PC-9 (cell line): ENCODE results near the gene TCEANC. TPM values are rescaled to one million over a fixed set of nuclear protein-coding genes. Genes with fewer than 3 reads are reported as not detected.

ENCODE experiments used
- BruUV-seq: library from RNA; stranded (reverse); fragments of 400-500 nt; replicated peaks from 2 replicates; lab custom pipeline; 2021; lab: Mats Ljungman, UMichigan
- CTCF ChIA-PET: fragments of 300-600 bp; sonication (Branson Sonifier 250); formaldehyde crosslinking; loops from one replicate; lab custom pipeline; 2022; ENCODE audit warnings: antibody characterized with exemption; lab: Charles Lee
- POLR2A ChIA-PET: fragments of 300-600 bp; sonication (Branson Sonifier 250); formaldehyde crosslinking; loops from one replicate; lab custom pipeline; 2022; ENCODE audit warnings: antibody characterized with exemption; ENCODE audit not compliant: unreplicated experiment; lab: Charles Lee
- DNase-seq, 2 experiments: peaks; one replicate each; pipeline versions ENCODE4 v3.0.0 to v3.0.0-alpha.2; 2015 to 2022; ENCODE audit warnings: mixed read lengths in 1 of 2
- H2AFZ ChIP-seq: fragments of 200-600 bp; sonication (generic); 2 replicates; pipeline ENCODE4 v1.8.1; 2017; ENCODE audit warnings: antibody characterized with exemption
- H3F3A ChIP-seq: fragments of 200-600 bp; sonication (generic); 2 replicates; pipeline ENCODE4 v1.8.1; 2017; ENCODE audit warnings: antibody characterized with exemption, mild to moderate bottlenecking, low read depth; ENCODE audit not compliant: insufficient read depth
- H3K27ac ChIP-seq: fragments of 200-600 bp; sonication (generic); 2 replicates; pipeline ENCODE4 v1.6.1; 2016; ENCODE audit warnings: mixed run types
- H3K27me3 ChIP-seq: fragments of 200-600 bp; sonication (generic); 2 replicates; pipeline ENCODE4 v1.6.1; 2016; ENCODE audit warnings: low read depth, mixed run types; ENCODE audit not compliant: insufficient read depth
- H3K36me3 ChIP-seq: fragments of 200-600 bp; sonication (generic); 2 replicates; pipeline ENCODE4 v1.6.1; 2016; ENCODE audit warnings: low read depth, mixed run types
- H3K4me1 ChIP-seq: fragments of 200-600 bp; sonication (generic); replicated peaks from 2 replicates; pipeline ENCODE4 v1.6.1; 2016; ENCODE audit warnings: mixed run types; ENCODE audit not compliant: insufficient read depth
- H3K4me2 ChIP-seq: fragments of 200-600 bp; sonication (generic); 2 replicates; pipeline ENCODE4 v1.6.1; 2017; ENCODE audit warnings: mixed run types
- H3K4me3 ChIP-seq: fragments of 200-600 bp; sonication (generic); 2 replicates; pipeline ENCODE4 v1.6.1; 2016; ENCODE audit warnings: mixed run types
- H3K79me2 ChIP-seq: fragments of 200-600 bp; sonication (generic); 2 replicates; pipeline ENCODE4 v1.6.1; 2017; ENCODE audit warnings: low read depth, mixed run types
- H3K9me2 ChIP-seq: fragments of 200-600 bp; sonication (generic); 2 replicates; pipeline ENCODE4 v1.8.1; 2017; ENCODE audit warnings: mild to moderate bottlenecking; ENCODE audit not compliant: insufficient read depth
- H3K9me3 ChIP-seq: fragments of 200-600 bp; sonication (generic); 2 replicates; pipeline ENCODE4 v1.8.1; 2016; ENCODE audit warnings: low read depth; ENCODE audit not compliant: insufficient read depth
- H4K20me1 ChIP-seq: fragments of 200-600 bp; sonication (generic); 2 replicates; pipeline ENCODE4 v1.8.1; 2017; ENCODE audit not compliant: insufficient read depth
- CTCF ChIP-seq: fragments of 200-600 bp; sonication (generic); conservative IDR thresholded peaks from 2 replicates; pipeline ENCODE4 v1.6.1; 2017; ENCODE audit warnings: mixed run types, antibody characterized with exemption, mild to moderate bottlenecking, moderate library complexity
- EZH2 ChIP-seq: fragments of 200-600 bp; sonication (generic); IDR thresholded peaks from 2 replicates; pipeline ENCODE4 v1.8.0; 2017; ENCODE audit warnings: antibody characterized with exemption, low read depth
- intact Hi-C: fragments of 100-400 bp; cut with micrococcal nuclease; formaldehyde crosslinking; loops from one replicate; pipeline ENCODE4 v1.10.0; 2022; ENCODE audit not compliant: unreplicated experiment
- total RNA-seq: library from RNA; stranded (reverse); gene quantifications from 2 replicates; pipeline ENCODE4 v1.2.3, GENCODE V29; 2021

Gene TCEANC
- total RNA-seq, 1 experiment from 2014 or later = 0.96 TPM

- Histone ChIP-seq H2AFZ (no peak overlapping the region), H3K4me2 (no peak overlapping the region), H3K27ac (no peak overlapping the region), H3K79me2 (peaks cover 89% of the 10 kb centered on the region), H4K20me1 (peaks cover under 1% of the 10 kb centered on the region; the same call in 1 of the 2 replicates), H3F3A (no peaks in the 10 kb centered on the region), H3K9me3 (no peaks in the 10 kb centered on the region), H3K27me3 (no peaks in the 10 kb centered on the region), H3K9me2 (no peaks in the 10 kb centered on the region), H3K4me1 (peaks cover 15% of the 10 kb centered on the region), H3K4me3 (no peak overlapping the region), H3K36me3 (peaks cover 2% of the 10 kb centered on the region; the same call in 1 of the 2 replicates)
- ChIA-PET CTCF (interaction anchor here (0.6 kb wide), 1 partner anchor 10 kb away, joined by 5 read pairs; no protein-coding TSS in a partner anchor), POLR2A (interaction anchor here (0.5 kb wide), 1 partner anchor 718 kb away, joined by 3 read pairs; no protein-coding TSS in a partner anchor)
- no TSS peak for BruUV-seq
- no peak for TF ChIP-seq EZH2
- no peak for TF ChIP-seq CTCF
- intact Hi-C loops = no loop called here
- DNase-seq = no peak
Measured at GRCh38 chrX:13700380-13700779, 47.4 kb downstream of the TCEANC start.

DNA sequence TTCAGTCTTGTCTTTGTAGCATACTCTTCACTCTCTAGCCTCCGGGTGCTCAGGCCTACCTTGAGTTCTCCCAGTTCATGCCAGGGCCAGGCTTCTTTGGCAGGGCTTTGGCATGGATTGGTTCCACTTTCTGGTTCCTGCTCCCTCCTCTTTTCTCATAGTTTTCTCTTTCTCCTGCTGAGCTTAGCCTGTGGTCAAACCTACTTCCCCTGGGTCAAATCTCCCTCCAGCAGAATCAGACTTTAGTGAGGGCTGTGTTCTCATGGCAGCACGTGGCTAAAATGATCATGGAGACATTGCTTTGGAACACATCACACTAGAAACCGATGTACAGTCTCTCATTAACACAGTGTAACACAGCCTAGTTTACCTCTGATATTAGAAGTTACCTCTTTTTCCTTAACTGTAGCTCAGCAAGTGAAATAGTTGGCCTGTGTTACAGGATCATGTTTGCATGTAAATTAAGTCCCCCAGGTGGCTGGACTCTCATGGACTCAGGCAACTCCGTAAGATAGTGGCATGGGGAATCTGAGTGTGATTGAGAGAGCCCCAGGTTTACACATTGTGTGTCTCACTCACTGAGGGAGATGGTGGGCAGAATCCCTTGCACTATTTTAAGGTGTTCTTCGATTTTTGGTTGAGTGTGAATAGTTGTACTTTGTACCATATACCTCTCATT is 49.3 kb downstream of the TCEANC start:
- Histone ChIP-seq H3K9me2 (no peaks in the 10 kb centered on the region), H3F3A (0 out of 2 replicates have a peak, but pooled peaks cover 2% of the 10 kb centered on the region), H3K27me3 (no peaks in the 10 kb centered on the region), H3K4me1 (peaks cover 15% of the 10 kb centered on the region), H3K79me2 (peaks cover 76% of the 10 kb centered on the region), H2AFZ (no peak overlapping the region), H4K20me1 (no peaks in the 10 kb centered on the region; the same call in 1 of the 2 replicates), H3K4me2 (no peak overlapping the region), H3K36me3 (no peaks in the 10 kb centered on the region), H3K4me3 (no peak overlapping the region), H3K27ac (no peak overlapping the region), H3K9me3 (no peaks in the 10 kb centered on the region)
- POLR2A ChIA-PET = no interaction called here
- no peak for TF ChIP-seq EZH2
- no peak for TF ChIP-seq CTCF
- no TSS peak for BruUV-seq
- DNase-seq = no peak
- CTCF ChIA-PET = no interaction called here
- intact Hi-C loops = no loop called here

DNA sequence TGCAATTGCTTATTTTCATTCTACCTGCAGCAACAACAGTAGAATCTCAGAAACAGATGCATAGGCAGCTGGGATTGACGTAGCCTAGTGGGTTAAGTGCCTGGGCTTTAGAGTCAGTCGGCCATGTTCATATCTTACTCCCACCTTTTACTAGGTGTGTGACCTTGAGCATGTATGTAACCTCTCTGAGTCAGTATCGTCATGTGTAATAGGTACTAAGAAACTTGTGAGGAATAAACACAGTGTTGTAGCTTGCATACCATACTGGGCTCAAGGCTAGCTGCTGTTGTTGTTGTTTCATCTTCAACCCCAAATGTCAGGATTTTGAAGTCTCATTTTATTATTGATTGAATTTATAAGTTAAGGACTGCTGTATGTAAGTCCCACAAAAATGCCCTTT is 50.2 kb downstream of the TCEANC start:
- Histone ChIP-seq H3K27ac (no peak overlapping the region), H4K20me1 (no peaks in the 10 kb centered on the region; the same call in 1 of the 2 replicates), H3K9me3 (no peaks in the 10 kb centered on the region), H3K27me3 (no peaks in the 10 kb centered on the region), H3K9me2 (no peaks in the 10 kb centered on the region), H3K4me2 (no peak overlapping the region), H3K79me2 (peaks cover 67% of the 10 kb centered on the region), H3K36me3 (no peaks in the 10 kb centered on the region), H2AFZ (no peak overlapping the region), H3F3A (0 out of 2 replicates have a peak, but pooled peaks cover 2% of the 10 kb centered on the region), H3K4me3 (no peak overlapping the region), H3K4me1 (peaks cover 9% of the 10 kb centered on the region)
- no peak for DNase-seq
- intact Hi-C loops = no loop called here
- no TSS peak for BruUV-seq
- no peak for TF ChIP-seq EZH2
- no peak for TF ChIP-seq CTCF
- CTCF ChIA-PET = no interaction called here
- POLR2A ChIA-PET = no interaction called here
